ENCODE data around the gene GPER1.

The GPER1 gene

DNA sequence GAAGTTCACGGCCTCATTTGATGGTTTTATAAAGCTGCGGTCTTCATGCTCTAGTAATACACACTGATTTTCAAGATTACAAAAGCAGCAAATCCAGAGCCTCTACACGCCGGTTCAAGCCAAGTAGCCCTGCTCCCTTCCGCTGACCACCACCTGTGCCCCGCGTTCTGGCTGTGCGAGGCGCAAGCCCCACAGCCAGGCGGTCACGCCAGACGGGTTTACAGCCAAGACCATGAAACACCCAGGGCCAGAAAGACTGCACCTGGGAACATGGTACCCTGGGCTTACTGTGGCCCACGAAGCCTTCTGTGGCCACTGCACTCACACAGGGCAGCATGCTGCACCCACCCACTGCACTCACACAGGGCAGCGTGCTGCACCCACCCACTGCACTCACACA is 33.6 kb downstream of the GPER1 start:
- no peak for TF ChIP-seq FOXP2 (optimal IDR thresholded peaks at IDR 0.05; ENCODE audit: borderline replicate concordance, extremely low read depth, extremely low read length, insufficient read depth)
- TF ChIP-seq, protein P1, sequence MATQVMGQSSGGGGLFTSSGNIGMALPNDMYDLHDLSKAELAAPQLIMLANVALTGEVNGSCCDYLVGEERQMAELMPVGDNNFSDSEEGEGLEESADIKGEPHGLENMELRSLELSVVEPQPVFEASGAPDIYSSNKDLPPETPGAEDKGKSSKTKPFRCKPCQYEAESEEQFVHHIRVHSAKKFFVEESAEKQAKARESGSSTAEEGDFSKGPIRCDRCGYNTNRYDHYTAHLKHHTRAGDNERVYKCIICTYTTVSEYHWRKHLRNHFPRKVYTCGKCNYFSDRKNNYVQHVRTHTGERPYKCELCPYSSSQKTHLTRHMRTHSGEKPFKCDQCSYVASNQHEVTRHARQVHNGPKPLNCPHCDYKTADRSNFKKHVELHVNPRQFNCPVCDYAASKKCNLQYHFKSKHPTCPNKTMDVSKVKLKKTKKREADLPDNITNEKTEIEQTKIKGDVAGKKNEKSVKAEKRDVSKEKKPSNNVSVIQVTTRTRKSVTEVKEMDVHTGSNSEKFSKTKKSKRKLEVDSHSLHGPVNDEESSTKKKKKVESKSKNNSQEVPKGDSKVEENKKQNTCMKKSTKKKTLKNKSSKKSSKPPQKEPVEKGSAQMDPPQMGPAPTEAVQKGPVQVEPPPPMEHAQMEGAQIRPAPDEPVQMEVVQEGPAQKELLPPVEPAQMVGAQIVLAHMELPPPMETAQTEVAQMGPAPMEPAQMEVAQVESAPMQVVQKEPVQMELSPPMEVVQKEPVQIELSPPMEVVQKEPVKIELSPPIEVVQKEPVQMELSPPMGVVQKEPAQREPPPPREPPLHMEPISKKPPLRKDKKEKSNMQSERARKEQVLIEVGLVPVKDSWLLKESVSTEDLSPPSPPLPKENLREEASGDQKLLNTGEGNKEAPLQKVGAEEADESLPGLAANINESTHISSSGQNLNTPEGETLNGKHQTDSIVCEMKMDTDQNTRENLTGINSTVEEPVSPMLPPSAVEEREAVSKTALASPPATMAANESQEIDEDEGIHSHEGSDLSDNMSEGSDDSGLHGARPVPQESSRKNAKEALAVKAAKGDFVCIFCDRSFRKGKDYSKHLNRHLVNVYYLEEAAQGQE (IDR thresholded peaks at IDR 0.05; ENCODE audit: insufficient read depth in 1 of 2, low read depth in 2 of 2, low read length in 2 of 2) = no peak
- no peak for TF ChIP-seq SIN3A (IDR thresholded peaks at IDR 0.05; ENCODE audit: borderline replicate concordance, insufficient read depth, low read length)
- TF ChIP-seq TAF1 (IDR thresholded peaks at IDR 0.05; ENCODE audit: borderline replicate concordance, insufficient read depth, low read length) = no peak
- no peak for TF ChIP-seq POLR2AphosphoS5 (IDR thresholded peaks at IDR 0.05; ENCODE audit: low read depth, low read length)

DNA sequence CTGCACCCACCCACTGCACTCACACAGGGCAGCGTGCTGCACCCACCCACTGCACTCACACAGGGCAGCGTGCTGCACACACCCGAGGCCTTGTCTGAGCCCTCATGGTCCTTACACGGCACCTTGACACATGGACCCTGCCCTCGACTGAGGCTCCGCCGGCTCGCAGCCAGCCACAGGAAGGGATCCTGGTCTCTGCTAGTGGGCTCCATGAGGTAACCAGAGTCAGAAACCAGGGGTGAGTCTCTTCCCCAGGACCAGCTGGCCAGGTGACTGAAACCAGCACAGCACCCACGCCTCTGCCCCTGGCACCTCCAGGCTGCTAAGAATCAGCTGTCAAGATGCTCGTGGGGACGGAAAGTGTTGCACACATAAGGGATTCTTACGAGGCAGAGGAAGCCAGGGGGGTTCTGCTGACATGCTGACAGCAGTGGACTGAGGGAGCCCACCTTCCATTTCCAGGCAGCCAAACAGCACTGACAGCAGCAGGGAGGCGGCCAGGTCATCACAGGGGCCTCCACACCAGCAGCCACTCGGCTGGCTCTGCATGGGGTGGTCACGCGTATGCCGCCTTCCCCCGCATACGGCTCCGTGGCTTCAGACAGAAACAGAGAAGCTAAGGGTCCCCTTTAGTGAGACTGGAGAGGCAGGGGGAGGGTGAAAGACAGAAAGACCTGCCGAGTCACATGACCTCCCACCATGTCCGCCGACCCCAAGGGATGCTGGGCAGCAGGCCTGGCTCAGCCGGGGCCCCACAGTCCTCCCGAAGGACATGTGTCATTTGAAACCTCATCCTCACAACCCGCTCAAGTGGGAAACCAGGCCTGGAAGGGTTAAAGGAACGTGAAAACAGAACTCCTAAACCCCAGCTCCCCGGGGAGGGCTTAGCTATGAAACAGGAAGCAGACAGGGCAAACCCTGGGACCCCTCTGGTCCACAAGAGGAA is 34.2 kb downstream of the GPER1 start:
- no peak for TF ChIP-seq TAF1 (IDR thresholded peaks at IDR 0.05; ENCODE audit: borderline replicate concordance, insufficient read depth, low read length)
- no peak for TF ChIP-seq POLR2AphosphoS5 (IDR thresholded peaks at IDR 0.05; ENCODE audit: low read depth, low read length)
- no peak for TF ChIP-seq SIN3A (IDR thresholded peaks at IDR 0.05; ENCODE audit: borderline replicate concordance, insufficient read depth, low read length)
- TF ChIP-seq FOXP2 (optimal IDR thresholded peaks at IDR 0.05; ENCODE audit: borderline replicate concordance, extremely low read depth, extremely low read length, insufficient read depth) = no peak
- TF ChIP-seq, protein P1 (IDR thresholded peaks at IDR 0.05; ENCODE audit: insufficient read depth in 1 of 2, low read depth in 2 of 2, low read length in 2 of 2) = no peak

DNA sequence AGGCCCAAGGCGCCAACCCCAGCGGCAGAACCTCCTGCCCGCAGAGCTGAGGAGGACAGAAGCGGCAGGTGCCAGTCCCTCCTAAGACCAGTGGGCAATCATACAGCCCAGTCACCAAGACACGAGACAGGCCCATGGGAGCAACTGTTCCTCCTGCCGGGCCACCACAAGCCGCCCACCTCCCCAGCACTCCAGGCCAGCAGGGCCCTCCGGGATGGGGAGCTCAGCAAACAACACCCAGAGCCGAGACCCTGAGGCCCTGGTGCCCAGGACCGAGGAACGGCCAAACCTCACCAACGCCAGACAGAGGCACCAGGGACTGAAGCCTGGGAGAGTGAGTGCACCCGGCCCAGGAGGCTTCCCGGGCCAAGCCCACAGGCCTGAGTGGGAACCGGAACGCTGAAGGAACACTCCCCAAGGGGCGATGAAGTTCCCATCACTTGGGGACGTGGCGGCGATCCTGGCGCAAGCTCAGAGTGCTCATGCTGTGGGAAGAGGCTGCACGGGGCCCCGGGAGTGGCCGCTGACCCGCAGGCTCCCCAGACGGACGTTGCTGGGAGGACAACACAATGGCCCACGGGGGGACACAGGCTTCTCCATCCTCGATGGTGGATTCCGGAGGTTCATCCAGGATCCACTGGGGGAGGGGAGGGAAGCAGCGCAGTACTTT is 35.1 kb downstream of the GPER1 start:
- TF ChIP-seq TAF1 (IDR thresholded peaks at IDR 0.05; ENCODE audit: borderline replicate concordance, insufficient read depth, low read length) = no peak

DNA sequence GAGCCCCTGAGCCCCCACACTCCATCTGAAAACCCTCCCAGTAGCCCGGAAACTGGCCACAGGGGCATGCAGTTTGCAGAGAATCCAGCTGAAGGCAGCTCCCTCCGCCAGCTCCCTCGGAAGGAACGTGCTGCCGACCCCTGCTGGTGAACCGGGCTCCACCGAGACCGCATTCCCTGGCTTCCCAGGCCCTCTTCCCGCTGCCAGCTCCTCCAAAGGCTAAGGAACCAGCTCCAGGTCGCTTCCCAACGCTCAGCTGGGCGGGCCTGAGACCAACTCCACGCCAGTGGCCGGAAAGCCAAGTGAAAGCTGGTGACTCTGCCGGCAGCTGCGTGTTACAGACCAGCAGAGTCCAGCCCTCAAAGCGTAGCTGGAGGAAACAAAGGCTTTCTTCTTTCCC is 35.8 kb downstream of the GPER1 start:
- TF ChIP-seq TAF1 (IDR thresholded peaks at IDR 0.05; ENCODE audit: borderline replicate concordance, insufficient read depth, low read length) = no peak
- TF ChIP-seq FOXP2 (optimal IDR thresholded peaks at IDR 0.05; ENCODE audit: borderline replicate concordance, extremely low read depth, extremely low read length, insufficient read depth) = peak; percentile 70

DNA sequence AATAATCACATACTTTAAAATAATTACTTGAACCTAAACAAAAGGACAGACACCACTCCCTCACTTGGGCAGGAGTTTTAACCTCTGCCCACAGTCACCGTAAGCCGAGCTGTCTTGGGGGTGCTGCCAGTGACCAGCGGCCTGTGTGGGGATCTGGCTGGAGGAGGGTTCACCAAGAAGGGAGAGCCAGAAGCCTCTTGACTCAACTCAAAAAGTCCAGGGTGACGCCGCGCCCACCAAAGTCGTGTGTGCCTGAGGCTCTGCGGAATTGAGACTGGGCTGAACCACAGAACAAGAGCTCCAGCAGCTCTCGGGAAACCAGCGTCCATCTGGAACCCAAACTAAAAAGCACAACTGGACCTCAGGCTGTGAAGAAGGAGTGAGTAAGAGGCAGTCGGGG is 36.3 kb downstream of the GPER1 start:
- TF ChIP-seq FOXP2 (optimal IDR thresholded peaks at IDR 0.05; ENCODE audit: borderline replicate concordance, extremely low read depth, extremely low read length, insufficient read depth) (no peak), SIN3A (IDR thresholded peaks at IDR 0.05; ENCODE audit: borderline replicate concordance, insufficient read depth, low read length) (no peak), POLR2AphosphoS5 (IDR thresholded peaks at IDR 0.05; ENCODE audit: low read depth, low read length) (no peak), TAF1 (IDR thresholded peaks at IDR 0.05; ENCODE audit: borderline replicate concordance, insufficient read depth, low read length) (no peak)
- TF ChIP-seq, protein P1 (IDR thresholded peaks at IDR 0.05; ENCODE audit: insufficient read depth in 1 of 2, low read depth in 2 of 2, low read length in 2 of 2) = no peak

All from PFSK-1 (cell line).